IMR-90 (cell line): ENCODE measurements around the gene CA9. TPM values are rescaled to one million over a fixed set of nuclear protein-coding genes. Genes with fewer than 3 reads are reported as not detected.

Source experiments
- ATAC-seq: fragments of 200-7000 bp; cut with Tn5 transposase; 2 replicates; pipeline ENCODE4 v1.9.1; 2020; ENCODE audit warnings: low read depth, mild to moderate bottlenecking, moderate library complexity
- BruUV-seq: library from RNA; stranded (reverse); fragments of 400-500 nt; replicated peaks from 2 replicates; lab custom pipeline; 2021; lab: Mats Ljungman, UMichigan
- CTCF ChIA-PET: fragments of 300-600 bp; formaldehyde crosslinking; extraction: SDS; loops from one replicate; lab custom pipeline; 2021; ENCODE audit warnings: antibody characterized with exemption; lab: Yijun Ruan, JAX
- POLR2A ChIA-PET: fragments of 300-600 bp; sonication (Branson Sonifier 250); formaldehyde crosslinking; loops from one replicate; lab custom pipeline; 2022; ENCODE audit warnings: antibody characterized with exemption; ENCODE audit not compliant: unreplicated experiment; lab: Charles Lee
- DNase-seq: peaks from one replicate; pipeline ENCODE4 v3.0.0; 2013
- H2AFZ ChIP-seq: replicated peaks from 2 replicates; pipeline ENCODE3; 2013; ENCODE audit warnings: low read length, mild to moderate bottlenecking; ENCODE audit not compliant: poor library complexity
- H2AK5ac ChIP-seq: 2 replicates; pipeline ENCODE4 v1.6.1; 2013; ENCODE audit warnings: low read depth, low read length, inconsistent platforms
- H2AK9ac ChIP-seq: replicated peaks from 2 replicates; pipeline ENCODE3; 2013; ENCODE audit warnings: mild to moderate bottlenecking, low read depth, low read length, moderate library complexity; ENCODE audit not compliant: poor library complexity
- H2BK120ac ChIP-seq: 2 replicates; pipeline ENCODE4 v1.6.1; 2013; ENCODE audit warnings: low read depth, low read length, inconsistent platforms
- H2BK15ac ChIP-seq: 3 replicates; pipeline ENCODE4 v1.6.1; 2013; ENCODE audit warnings: low read depth, low read length, inconsistent platforms
- H2BK20ac ChIP-seq: 2 replicates; pipeline ENCODE4 v1.6.1; 2013; ENCODE audit warnings: low read depth, mild to moderate bottlenecking, inconsistent platforms, low read length, moderate library complexity
- H2BK5ac ChIP-seq: 2 replicates; pipeline ENCODE4 v1.6.1; 2013; ENCODE audit warnings: mild to moderate bottlenecking, low read depth, low read length, inconsistent platforms; ENCODE audit not compliant: poor library complexity, severe bottlenecking
- H3K14ac ChIP-seq: replicated peaks from 2 replicates; pipeline ENCODE4 v1.6.1; 2013; ENCODE audit warnings: low read depth, low read length, inconsistent platforms
- H3K18ac ChIP-seq: 2 replicates; pipeline ENCODE4 v1.6.1; 2013; ENCODE audit warnings: low read depth, low read length, control low read depth
- H3K23ac ChIP-seq: 2 replicates; pipeline ENCODE4 v1.6.1; 2013; ENCODE audit warnings: low read depth, low read length, inconsistent platforms
- H3K27ac ChIP-seq: 2 replicates; pipeline ENCODE4 v1.5.1; 2013; ENCODE audit warnings: mild to moderate bottlenecking, control low read depth, low read length; ENCODE audit not compliant: insufficient read depth
- H3K27me3 ChIP-seq: 2 replicates; pipeline ENCODE4 v1.6.1; 2013; ENCODE audit warnings: low read length; ENCODE audit not compliant: control insufficient read depth, insufficient read depth
- H3K36me3 ChIP-seq: 2 replicates; pipeline ENCODE4 v1.6.1; 2013; ENCODE audit warnings: low read length, mixed read lengths; ENCODE audit not compliant: control insufficient read depth, insufficient read depth
- H3K4ac ChIP-seq: 2 replicates; pipeline ENCODE4 v1.6.1; 2013; ENCODE audit warnings: low read depth, low read length, inconsistent platforms
- H3K4me1 ChIP-seq: 2 replicates; pipeline ENCODE4 v1.6.1; 2013; ENCODE audit warnings: low read length, mixed read lengths; ENCODE audit not compliant: control insufficient read depth, insufficient read depth
- H3K4me2 ChIP-seq: 2 replicates; pipeline ENCODE4 v1.6.1; 2013; ENCODE audit warnings: low read depth, mild to moderate bottlenecking, control low read depth, low read length, moderate library complexity
- H3K4me3 ChIP-seq: 2 replicates; pipeline ENCODE4 v1.5.1; 2013; ENCODE audit warnings: low read depth, mild to moderate bottlenecking, control low read depth, low read length, moderate library complexity; ENCODE audit not compliant: insufficient read depth
- H3K56ac ChIP-seq: 2 replicates; pipeline ENCODE4 v1.6.1; 2013; ENCODE audit warnings: low read length, inconsistent platforms; ENCODE audit not compliant: insufficient read depth; ENCODE audit errors: extremely low read depth
- H3K79me1 ChIP-seq, 2 experiments: 2 replicates each; pipeline ENCODE4 v1.6.1; 2013; ENCODE audit warnings: low read length in 2 of 2, inconsistent platforms in 1 of 2, low read depth in 1 of 2
- H3K9ac ChIP-seq: 2 replicates; pipeline ENCODE4 v1.6.1; 2013; ENCODE audit warnings: low read depth, low read length, control low read depth
- H3K9me1 ChIP-seq: 2 replicates; pipeline ENCODE4 v1.6.1; 2013; ENCODE audit warnings: low read length, inconsistent platforms; ENCODE audit not compliant: insufficient read depth
- H3K9me3 ChIP-seq: 2 replicates; pipeline ENCODE4 v1.6.1; 2013; ENCODE audit warnings: low read length; ENCODE audit not compliant: control insufficient read depth, insufficient read depth
- H4K20me1 ChIP-seq: 2 replicates; pipeline ENCODE4 v1.6.1; 2013; ENCODE audit warnings: low read length, inconsistent platforms; ENCODE audit not compliant: insufficient read depth
- H4K5ac ChIP-seq: 2 replicates; pipeline ENCODE4 v1.6.1; 2013; ENCODE audit warnings: mild to moderate bottlenecking, low read depth, low read length, control low read depth
- H4K8ac ChIP-seq, 2 experiments: 2 replicates each; pipeline ENCODE4 v1.6.1; 2013; ENCODE audit warnings: low read depth in 2 of 2, low read length in 2 of 2, control low read depth in 1 of 2, inconsistent platforms in 1 of 2
- H4K91ac ChIP-seq: 2 replicates; pipeline ENCODE4 v1.6.1; 2013; ENCODE audit warnings: low read depth, low read length, inconsistent platforms; ENCODE audit not compliant: insufficient read depth
- CEBPB ChIP-seq: IDR thresholded peaks from 2 replicates; pipeline ENCODE4 v1.6.1; 2012; ENCODE audit warnings: low read depth, low read length, improper control_type of control experiment
- ELK1 ChIP-seq: fragments of 150-350 bp; IDR thresholded peaks from 2 replicates; pipeline ENCODE4 v1.6.1; 2016; ENCODE audit warnings: low read depth, mild to moderate bottlenecking, low read length, moderate library complexity, borderline replicate concordance
- FOS ChIP-seq: fragments of 150-350 bp; IDR thresholded peaks from 2 replicates; pipeline ENCODE4 v1.6.1; 2016; ENCODE audit warnings: low read depth, low read length
- MAFK ChIP-seq: IDR thresholded peaks from 2 replicates; pipeline ENCODE4 v1.6.1; 2012; ENCODE audit warnings: low read depth, low read length, improper control_type of control experiment
- NFE2L2 ChIP-seq: fragments of 150-350 bp; IDR thresholded peaks from 2 replicates; pipeline ENCODE4 v1.6.1; 2016; ENCODE audit warnings: low read depth, mild to moderate bottlenecking, low read length
- RAD21 ChIP-seq: IDR thresholded peaks from 2 replicates; pipeline ENCODE4 v1.6.1; 2012; ENCODE audit warnings: low read length, improper control_type of control experiment
- RCOR1 ChIP-seq: IDR thresholded peaks from 2 replicates; pipeline ENCODE4 v1.6.1; 2012; ENCODE audit warnings: mild to moderate bottlenecking, low read length, improper control_type of control experiment; ENCODE audit not compliant: insufficient replicate concordance
- RFX5 ChIP-seq: IDR thresholded peaks from 2 replicates; pipeline ENCODE4 v1.8.0; 2012; ENCODE audit warnings: low read depth, mild to moderate bottlenecking, low read length, moderate library complexity
- SMC3 ChIP-seq: fragments of 150-350 bp; IDR thresholded peaks from 2 replicates; pipeline ENCODE4 v1.6.1; 2016; ENCODE audit warnings: low read depth, mild to moderate bottlenecking, antibody characterized with exemption, low read length, moderate library complexity
- WGBS, 2 experiments: methylation state at CpG; one replicate each; pipeline versions ENCODE4 v1.1.5 to v1.1.7; 2013; ENCODE audit warnings: missing lambda C conversion rate in 2 of 2; ENCODE audit not compliant: insufficient read length in 1 of 2; ENCODE audit errors: extremely low coverage in 2 of 2; 5-methylcytosine and 5-hydroxymethylcytosine counted together
- dilution Hi-C: fragments of 300-500 bp; cut with HindIII; formaldehyde crosslinking; loops from one replicate; pipeline ENCODE4 v1.14.3; 2018; ENCODE audit warnings: low sequenced_read_pairs; ENCODE audit not compliant: unreplicated experiment
- in situ Hi-C: fragments of 300-500 bp; cut with MboI; formaldehyde crosslinking; loops from 3 replicates; pipeline ENCODE4 v1.14.3; 2019; ENCODE audit warnings: low sequenced_read_pairs, inconsistent platforms, mixed read lengths
- intact Hi-C: fragments of 100-400 bp; cut with micrococcal nuclease; formaldehyde crosslinking; loops from 2 replicates; pipeline ENCODE4 v1.10.0; 2022
- polyA plus RNA-seq, 3 experiments: library from polyadenylated mRNA; depleted of rRNA; stranded (reverse); fragments of >200 nt; gene quantifications; 2 replicates each; pipeline ENCODE4 v1.2.3, GENCODE V29; 2012; ENCODE audit warnings: low replicate concordance in 1 of 3
- total RNA-seq: library from RNA; depleted of rRNA; stranded (reverse); fragments of >200 nt; gene quantifications from 2 replicates; pipeline ENCODE4 v1.2.3, GENCODE V29; 2012

CA9 gene
- total and polyA plus RNA-seq, 2 of the 4 experiments (the other 2 are of a cell fraction): 0.54 to 3.9 TPM

DNA sequence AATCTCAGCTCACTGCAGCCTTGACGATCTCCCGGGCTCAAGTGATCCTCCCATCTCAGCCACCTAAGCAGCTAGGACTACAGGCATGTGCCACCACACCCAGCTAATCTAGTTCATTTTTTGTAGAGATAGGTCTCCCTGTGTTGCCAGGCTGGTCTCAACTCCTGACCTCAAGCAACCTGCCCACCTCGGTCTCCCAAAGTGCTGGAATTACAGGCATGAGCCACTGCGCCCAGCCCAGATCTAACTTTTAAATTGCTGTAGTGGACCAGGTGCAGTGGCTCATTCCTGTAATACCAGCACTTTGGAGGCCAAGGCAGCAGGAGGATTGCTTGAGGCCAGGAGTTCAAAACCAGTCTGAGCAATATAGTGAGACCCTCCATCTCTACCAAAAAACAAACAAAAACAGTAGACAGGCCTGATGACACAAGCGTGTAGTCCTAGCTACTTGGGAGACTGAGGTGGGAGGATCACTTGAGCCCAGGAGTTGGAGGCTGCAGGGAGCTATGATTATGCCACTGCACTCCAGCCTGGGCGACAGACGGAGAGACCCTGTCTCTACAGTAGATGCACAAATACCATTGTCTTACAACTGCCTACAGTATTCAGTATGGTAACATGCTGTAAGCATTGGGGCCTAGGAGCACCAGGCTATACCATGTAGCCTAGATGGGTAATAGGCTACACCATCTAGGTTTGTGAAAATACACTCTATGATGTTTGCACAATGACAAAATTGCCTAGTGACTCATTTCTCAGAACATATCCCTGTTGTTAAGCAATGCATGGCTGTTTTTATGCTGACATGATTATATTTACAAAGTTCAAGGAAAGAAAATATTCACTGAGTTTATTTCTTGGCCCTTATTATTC, 21.5 kb upstream of the CA9 start:
- intact Hi-C loops: loop anchor here (10.0 kb wide), 2 partner anchors 163 to 167 kb away; partner anchors contain the start of genes HINT2 and SPAG8
- CTCF ChIA-PET: no interaction called here
- POLR2A ChIA-PET: no interaction called here

More for the DNA sequence above, 21.5 kb upstream of the CA9 start:
- Histone ChIP-seq H3K14ac (no peak overlapping the region), H3K4me2 (no peak overlapping the region), H2AK9ac (no peak overlapping the region), H2BK15ac (no peak overlapping the region), H3K4me1 (peaks cover 14% of the 10 kb centered on the region), H3K18ac (no peak overlapping the region), H2AK5ac (no peak overlapping the region), H3K23ac (no peak overlapping the region), H2BK120ac (no peak overlapping the region), H3K9ac (no peak overlapping the region), H3K9me1 (peaks cover 4% of the 10 kb centered on the region; the same call in 1 of the 2 replicates), H3K36me3 (no peaks in the 10 kb centered on the region), H3K27ac (no peak overlapping the region), H3K4me3 (no peak overlapping the region), H4K5ac (no peak overlapping the region), H3K9me3 (no peaks in the 10 kb centered on the region), H3K27me3 (no peaks in the 10 kb centered on the region), H3K56ac (no peak overlapping the region), H2BK5ac (no peak overlapping the region), H3K4ac (no peak overlapping the region), H2AFZ (no peak overlapping the region), H4K20me1 (no peaks in the 10 kb centered on the region), H3K79me1 (no peaks in the 10 kb centered on the region), H2BK20ac (no peak overlapping the region), H4K91ac (no peak overlapping the region), H4K8ac (no peak overlapping the region)
- DNase-seq (peak; percentile 72), ATAC-seq (peak; percentile 68)
- BruUV-seq: no TSS peak
- dilution Hi-C loops: no loop called here
- peak; percentile 60; the same call in 1 of the 2 replicates for TF ChIP-seq FOS
- no peak for TF ChIP-seq NFE2L2
- TF ChIP-seq RAD21: no peak
- TF ChIP-seq RFX5: no peak
- peak; percentile 96 for TF ChIP-seq CEBPB
- no peak for TF ChIP-seq ELK1
- TF ChIP-seq MAFK: peak; percentile 96
- TF ChIP-seq RCOR1: no peak
- no peak for TF ChIP-seq SMC3
- in situ Hi-C loops: loop anchor here (10.0 kb wide), 1 partner anchor 147 kb away; no protein-coding TSS in a partner anchor
- no CpG with 5 or more reads among the region's 7 CpGs for WGBS, 2 experiments
